HCT116 (cell line): ENCODE data around the gene PMEPA1. TPM values are rescaled to one million over a fixed set of nuclear protein-coding genes. Genes with fewer than 3 reads are reported as not detected.

Experiments used
- ATAC-seq: fragments of 200-7000 bp; cut with Tn5 transposase; 2 replicates; pipeline ENCODE4 v1.9.1; 2020; ENCODE audit warnings: mild to moderate bottlenecking, moderate library complexity
- BruUV-seq: library from RNA; stranded (reverse); fragments of 400-500 nt; replicated peaks from 2 replicates; lab custom pipeline; 2021; lab: Mats Ljungman, UMichigan
- CTCF ChIA-PET: fragments of 300-600 bp; sonication (Branson Sonifier 250); formaldehyde crosslinking; loops from one replicate; lab custom pipeline; 2021; ENCODE audit warnings: antibody characterized with exemption; lab: Charles Lee
- POLR2A ChIA-PET: fragments of 300-600, 350-600 bp; sonication (Branson Sonifier 250); formaldehyde crosslinking; loops from one replicate; lab custom pipeline; 2021; ENCODE audit warnings: antibody characterized with exemption; lab: Charles Lee
- RAD21 ChIA-PET, 2 experiments: fragments of 300-600 bp; sonication (Branson Sonifier 250); formaldehyde crosslinking; loops; one replicate each; lab custom pipeline; 2023; ENCODE audit warnings: low total read pairs in 2 of 2; ENCODE audit not compliant: uncharacterized antibody in 2 of 2, unreplicated experiment in 2 of 2, low non-redundant PET in 1 of 2; lab: Charles Lee
- DNase-seq: peaks from one replicate; pipeline ENCODE4 v3.0.0-alpha.2; 2010; ENCODE audit warnings: low read depth, low spot score
- H2AFZ ChIP-seq: fragments of 200-600 bp; shearing (Covaris generic), sonication (generic); 2 replicates; pipeline ENCODE4 v1.6.1; 2017; ENCODE audit warnings: low read depth, mixed run types, mixed read lengths, antibody characterized with exemption, low read length; ENCODE audit not compliant: poor library complexity, severe bottlenecking
- H3K27ac ChIP-seq: 2 replicates; pipeline ENCODE4 v1.5.1; 2012; ENCODE audit warnings: low read depth, low read length
- H3K27me3 ChIP-seq: fragments of 200-600 bp; sonication (generic); 2 replicates; pipeline ENCODE4 v1.6.1; 2016; ENCODE audit warnings: mixed run types, low read length, mixed read lengths; ENCODE audit not compliant: insufficient read depth
- H3K36me3 ChIP-seq, 2 experiments: fragments of 200-500 bp in 1 of 2; fragments of 200-600 bp in 1 of 2; sonication (Bioruptor generic) in 1 of 2; sonication (generic) in 1 of 2; 2 replicates each; pipeline versions ENCODE4 v1.5.1 to v1.6.1; 2014 to 2016; ENCODE audit warnings: low read length in 2 of 2, inconsistent platforms in 1 of 2, mixed read lengths in 1 of 2, mixed run types in 1 of 2; ENCODE audit not compliant: insufficient read depth in 2 of 2, control insufficient read depth in 1 of 2
- H3K4me1 ChIP-seq, 2 experiments: fragments of 200-600 bp in 1 of 2; sonication (generic) in 1 of 2; 2 replicates each; pipeline versions ENCODE4 v1.5.1 to v1.6.1; 2012 to 2017; ENCODE audit warnings: low read length in 2 of 2, inconsistent platforms in 1 of 2, mild to moderate bottlenecking in 1 of 2, mixed read lengths in 1 of 2, mixed run types in 1 of 2, moderate library complexity in 1 of 2; ENCODE audit not compliant: insufficient read depth in 2 of 2, control insufficient read depth in 1 of 2
- H3K4me2 ChIP-seq: fragments of 200-600 bp; sonication (generic); 2 replicates; pipeline ENCODE4 v1.6.1; 2017; ENCODE audit warnings: mixed run types, low read length, mixed read lengths
- H3K4me3 ChIP-seq, 2 experiments: fragments of 200-600 bp in 1 of 2; sonication (generic) in 1 of 2; replicated peaks in 1 of 2; 2 replicates each; pipeline ENCODE4 v1.5.1; 2011 to 2016; ENCODE audit warnings: low read length in 2 of 2, control low read depth in 1 of 2, low read depth in 1 of 2, mild to moderate bottlenecking in 1 of 2, mixed read lengths in 1 of 2, mixed run types in 1 of 2
- H3K79me2 ChIP-seq: fragments of 200-600 bp; sonication (generic); 2 replicates; pipeline ENCODE4 v1.6.1; 2017; ENCODE audit warnings: mild to moderate bottlenecking, mixed run types, low read length, moderate library complexity, mixed read lengths; ENCODE audit not compliant: insufficient read depth
- H3K9ac ChIP-seq: fragments of 200-600 bp; sonication (generic); 2 replicates; pipeline ENCODE4 v1.6.1; 2016; ENCODE audit warnings: low read length, mixed read lengths
- H3K9me2 ChIP-seq: fragments of 200-600 bp; sonication (generic), shearing (Covaris generic); 2 replicates; pipeline ENCODE4 v1.6.1; 2017; ENCODE audit warnings: mixed run types, mild to moderate bottlenecking, moderate library complexity; ENCODE audit not compliant: insufficient read depth
- H3K9me3 ChIP-seq, 2 experiments: fragments of 200-500 bp in 1 of 2; fragments of 200-600 bp in 1 of 2; sonication (Bioruptor generic) in 1 of 2; sonication (generic) in 1 of 2; 2 replicates each; pipeline ENCODE4 v1.6.1; 2014 to 2017; ENCODE audit warnings: low read length in 2 of 2, mixed read lengths in 2 of 2, inconsistent platforms in 1 of 2, low read depth in 1 of 2, mild to moderate bottlenecking in 1 of 2, mixed run types in 1 of 2, moderate library complexity in 1 of 2; ENCODE audit not compliant: control insufficient read depth in 1 of 2, insufficient read depth in 1 of 2
- H4K20me1 ChIP-seq: fragments of 200-600 bp; sonication (generic), shearing (Covaris generic); 2 replicates; pipeline ENCODE4 v1.6.1; 2017; ENCODE audit warnings: mixed run types, mild to moderate bottlenecking, moderate library complexity; ENCODE audit not compliant: insufficient read depth
- CBX3 ChIP-seq: IDR thresholded peaks from 2 replicates; pipeline ENCODE4 v1.6.1; 2012; ENCODE audit warnings: low read depth
- CEBPB ChIP-seq: IDR thresholded peaks from 2 replicates; pipeline ENCODE4 v1.6.1; 2012; ENCODE audit warnings: low read depth
- ELF1 ChIP-seq: IDR thresholded peaks from 2 replicates; pipeline ENCODE4 v1.6.1; 2012; ENCODE audit warnings: low read depth, borderline replicate concordance
- FOSL1 ChIP-seq: IDR thresholded peaks from 2 replicates; pipeline ENCODE4 v1.6.1; 2012; ENCODE audit warnings: low read depth
- JUND ChIP-seq: IDR thresholded peaks from 2 replicates; pipeline ENCODE4 v1.6.1; 2012
- POLR2A ChIP-seq: IDR thresholded peaks from 2 replicates; pipeline ENCODE4 v1.7.0; 2011; ENCODE audit warnings: borderline replicate concordance; ENCODE audit not compliant: insufficient read depth, insufficient read length; ENCODE audit errors: extremely low read depth
- YY1 ChIP-seq: IDR thresholded peaks from 2 replicates; pipeline ENCODE4 v1.6.1; 2011; ENCODE audit warnings: low read length, low read depth, moderate library complexity, mild to moderate bottlenecking; ENCODE audit not compliant: insufficient replicate concordance; ENCODE audit errors: extremely low read depth
- ZNF274 ChIP-seq: fragments of 200-500 bp; sonication (Bioruptor generic); IDR thresholded peaks from 2 replicates; pipeline ENCODE4 v1.6.1; 2014; ENCODE audit warnings: mild to moderate bottlenecking, low read depth, low read length, inconsistent platforms
- intact Hi-C: fragments of 100-400 bp; cut with micrococcal nuclease; formaldehyde crosslinking; loops from 2 replicates; pipeline ENCODE4 v1.10.0; 2022
- total RNA-seq: library from RNA; stranded (reverse); gene quantifications from one replicate; pipeline ENCODE4 v1.2.1, GENCODE V29; 2021; ENCODE audit not compliant: unreplicated experiment
- TF ChIP-seq, protein P1 (sequence below), 3 experiments: fragments of 200-600 bp in 1 of 3; sonication (generic) in 1 of 3; IDR thresholded peaks in 2 of 3; conservative IDR thresholded peaks in 1 of 3; 2 replicates each; pipeline ENCODE4 v1.5.1; 2012 to 2017; ENCODE audit warnings: low read depth in 2 of 3, low read length in 2 of 3, antibody characterized with exemption in 1 of 3, borderline replicate concordance in 1 of 3, control low read depth in 1 of 3, mild to moderate bottlenecking in 1 of 3, mixed read lengths in 1 of 3, mixed run types in 1 of 3, moderate library complexity in 1 of 3; ENCODE audit not compliant: insufficient read depth in 1 of 3
- TF ChIP-seq, protein P2 (sequence below): IDR thresholded peaks from 2 replicates; pipeline ENCODE4 v1.6.1; 2012
- TF ChIP-seq, protein P3 (sequence below): IDR thresholded peaks from 2 replicates; pipeline ENCODE4 v1.6.1; 2012
- TF ChIP-seq, protein P4 (sequence below): IDR thresholded peaks from 2 replicates; pipeline ENCODE4 v1.6.1; 2012; ENCODE audit warnings: low read depth

PMEPA1 gene
- total RNA-seq, 1 experiment from 2014 or later: 0.64 TPM

- Histone ChIP-seq H3K27ac (no peak overlapping the region), H3K79me2 (no peaks in the 10 kb centered on the region), H3K36me3 (no peaks in the 10 kb centered on the region), H3K9me2 (no peaks in the 10 kb centered on the region), H2AFZ (no peak overlapping the region), H3K27me3 (0 out of 2 replicates have a peak, but pooled peaks cover 8% of the 10 kb centered on the region), H3K4me3 (no peak overlapping the region), H3K9ac (no peak overlapping the region)
- ATAC-seq (no peak), DNase-seq (no peak)
- ChIA-PET POLR2A (no interaction called here), RAD21 (no interaction called here)
- BruUV-seq: no TSS peak
- TF ChIP-seq, protein P1, sequence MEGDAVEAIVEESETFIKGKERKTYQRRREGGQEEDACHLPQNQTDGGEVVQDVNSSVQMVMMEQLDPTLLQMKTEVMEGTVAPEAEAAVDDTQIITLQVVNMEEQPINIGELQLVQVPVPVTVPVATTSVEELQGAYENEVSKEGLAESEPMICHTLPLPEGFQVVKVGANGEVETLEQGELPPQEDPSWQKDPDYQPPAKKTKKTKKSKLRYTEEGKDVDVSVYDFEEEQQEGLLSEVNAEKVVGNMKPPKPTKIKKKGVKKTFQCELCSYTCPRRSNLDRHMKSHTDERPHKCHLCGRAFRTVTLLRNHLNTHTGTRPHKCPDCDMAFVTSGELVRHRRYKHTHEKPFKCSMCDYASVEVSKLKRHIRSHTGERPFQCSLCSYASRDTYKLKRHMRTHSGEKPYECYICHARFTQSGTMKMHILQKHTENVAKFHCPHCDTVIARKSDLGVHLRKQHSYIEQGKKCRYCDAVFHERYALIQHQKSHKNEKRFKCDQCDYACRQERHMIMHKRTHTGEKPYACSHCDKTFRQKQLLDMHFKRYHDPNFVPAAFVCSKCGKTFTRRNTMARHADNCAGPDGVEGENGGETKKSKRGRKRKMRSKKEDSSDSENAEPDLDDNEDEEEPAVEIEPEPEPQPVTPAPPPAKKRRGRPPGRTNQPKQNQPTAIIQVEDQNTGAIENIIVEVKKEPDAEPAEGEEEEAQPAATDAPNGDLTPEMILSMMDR (IDR thresholded peaks at IDR 0.05 in 2 of 3, conservative IDR thresholded peaks at IDR 0.05 in 1 of 3; ENCODE audit: borderline replicate concordance in 1 of 3, insufficient read depth in 1 of 3, low read depth in 2 of 3, low read length in 2 of 3): no peak
- TF ChIP-seq ZNF274: no peak
- TF ChIP-seq, protein P2, sequence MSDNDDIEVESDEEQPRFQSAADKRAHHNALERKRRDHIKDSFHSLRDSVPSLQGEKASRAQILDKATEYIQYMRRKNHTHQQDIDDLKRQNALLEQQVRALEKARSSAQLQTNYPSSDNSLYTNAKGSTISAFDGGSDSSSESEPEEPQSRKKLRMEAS: no peak
- TF ChIP-seq, protein P3, sequence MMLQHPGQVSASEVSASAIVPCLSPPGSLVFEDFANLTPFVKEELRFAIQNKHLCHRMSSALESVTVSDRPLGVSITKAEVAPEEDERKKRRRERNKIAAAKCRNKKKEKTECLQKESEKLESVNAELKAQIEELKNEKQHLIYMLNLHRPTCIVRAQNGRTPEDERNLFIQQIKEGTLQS: no peak
- TF ChIP-seq YY1: no peak
- no peak for TF ChIP-seq POLR2A
- TF ChIP-seq CEBPB: no peak
- no peak for TF ChIP-seq JUND
- TF ChIP-seq, protein P4, sequence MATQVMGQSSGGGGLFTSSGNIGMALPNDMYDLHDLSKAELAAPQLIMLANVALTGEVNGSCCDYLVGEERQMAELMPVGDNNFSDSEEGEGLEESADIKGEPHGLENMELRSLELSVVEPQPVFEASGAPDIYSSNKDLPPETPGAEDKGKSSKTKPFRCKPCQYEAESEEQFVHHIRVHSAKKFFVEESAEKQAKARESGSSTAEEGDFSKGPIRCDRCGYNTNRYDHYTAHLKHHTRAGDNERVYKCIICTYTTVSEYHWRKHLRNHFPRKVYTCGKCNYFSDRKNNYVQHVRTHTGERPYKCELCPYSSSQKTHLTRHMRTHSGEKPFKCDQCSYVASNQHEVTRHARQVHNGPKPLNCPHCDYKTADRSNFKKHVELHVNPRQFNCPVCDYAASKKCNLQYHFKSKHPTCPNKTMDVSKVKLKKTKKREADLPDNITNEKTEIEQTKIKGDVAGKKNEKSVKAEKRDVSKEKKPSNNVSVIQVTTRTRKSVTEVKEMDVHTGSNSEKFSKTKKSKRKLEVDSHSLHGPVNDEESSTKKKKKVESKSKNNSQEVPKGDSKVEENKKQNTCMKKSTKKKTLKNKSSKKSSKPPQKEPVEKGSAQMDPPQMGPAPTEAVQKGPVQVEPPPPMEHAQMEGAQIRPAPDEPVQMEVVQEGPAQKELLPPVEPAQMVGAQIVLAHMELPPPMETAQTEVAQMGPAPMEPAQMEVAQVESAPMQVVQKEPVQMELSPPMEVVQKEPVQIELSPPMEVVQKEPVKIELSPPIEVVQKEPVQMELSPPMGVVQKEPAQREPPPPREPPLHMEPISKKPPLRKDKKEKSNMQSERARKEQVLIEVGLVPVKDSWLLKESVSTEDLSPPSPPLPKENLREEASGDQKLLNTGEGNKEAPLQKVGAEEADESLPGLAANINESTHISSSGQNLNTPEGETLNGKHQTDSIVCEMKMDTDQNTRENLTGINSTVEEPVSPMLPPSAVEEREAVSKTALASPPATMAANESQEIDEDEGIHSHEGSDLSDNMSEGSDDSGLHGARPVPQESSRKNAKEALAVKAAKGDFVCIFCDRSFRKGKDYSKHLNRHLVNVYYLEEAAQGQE: no peak
- no peak for TF ChIP-seq ELF1
- TF ChIP-seq CBX3: no peak
- no peak for TF ChIP-seq FOSL1
- TF ChIP-seq, all 23 proteins: peak for 0
- intact Hi-C loops: no loop called here
- Histone ChIP-seq H3K4me2 (no peak overlapping the region), H3K9me3 (no peaks in the 10 kb centered on the region), H4K20me1 (no peaks in the 10 kb centered on the region), H3K4me1 (no peaks in the 10 kb centered on the region)
- CTCF ChIA-PET: no interaction called here
Observed at GRCh38 chr20:57667924-57668782, 41.7 kb downstream of the PMEPA1 start.
